ENCODE measurements around the gene URGCP.

DNA sequence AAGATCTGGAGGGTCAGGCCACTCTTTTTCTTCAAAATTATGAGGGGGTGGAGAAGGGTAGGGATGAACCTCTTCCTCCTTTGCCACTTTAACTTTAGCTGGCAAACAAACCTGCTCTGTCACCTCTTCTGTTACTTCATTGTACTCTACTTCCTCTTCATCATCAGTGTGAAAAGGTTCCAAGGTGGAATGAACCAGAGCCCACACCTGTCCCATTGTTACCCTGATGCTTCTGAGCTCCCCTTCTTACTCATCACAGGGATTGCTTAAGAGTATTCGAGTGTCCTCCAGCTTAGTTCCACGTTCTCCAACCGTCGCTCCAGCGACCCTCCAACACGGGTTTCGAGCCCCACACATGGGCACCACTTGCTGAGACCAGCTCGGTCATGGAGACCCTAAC is 42.3 kb downstream of the URGCP start:
- TF ChIP-seq, protein P1, sequence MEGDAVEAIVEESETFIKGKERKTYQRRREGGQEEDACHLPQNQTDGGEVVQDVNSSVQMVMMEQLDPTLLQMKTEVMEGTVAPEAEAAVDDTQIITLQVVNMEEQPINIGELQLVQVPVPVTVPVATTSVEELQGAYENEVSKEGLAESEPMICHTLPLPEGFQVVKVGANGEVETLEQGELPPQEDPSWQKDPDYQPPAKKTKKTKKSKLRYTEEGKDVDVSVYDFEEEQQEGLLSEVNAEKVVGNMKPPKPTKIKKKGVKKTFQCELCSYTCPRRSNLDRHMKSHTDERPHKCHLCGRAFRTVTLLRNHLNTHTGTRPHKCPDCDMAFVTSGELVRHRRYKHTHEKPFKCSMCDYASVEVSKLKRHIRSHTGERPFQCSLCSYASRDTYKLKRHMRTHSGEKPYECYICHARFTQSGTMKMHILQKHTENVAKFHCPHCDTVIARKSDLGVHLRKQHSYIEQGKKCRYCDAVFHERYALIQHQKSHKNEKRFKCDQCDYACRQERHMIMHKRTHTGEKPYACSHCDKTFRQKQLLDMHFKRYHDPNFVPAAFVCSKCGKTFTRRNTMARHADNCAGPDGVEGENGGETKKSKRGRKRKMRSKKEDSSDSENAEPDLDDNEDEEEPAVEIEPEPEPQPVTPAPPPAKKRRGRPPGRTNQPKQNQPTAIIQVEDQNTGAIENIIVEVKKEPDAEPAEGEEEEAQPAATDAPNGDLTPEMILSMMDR (IDR thresholded peaks at IDR 0.05; ENCODE audit: low read depth, low read length), result no peak
- TF ChIP-seq, protein P2, sequence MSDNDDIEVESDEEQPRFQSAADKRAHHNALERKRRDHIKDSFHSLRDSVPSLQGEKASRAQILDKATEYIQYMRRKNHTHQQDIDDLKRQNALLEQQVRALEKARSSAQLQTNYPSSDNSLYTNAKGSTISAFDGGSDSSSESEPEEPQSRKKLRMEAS (IDR thresholded peaks at IDR 0.05; ENCODE audit: low read depth, low read length), result no peak
- TF ChIP-seq POLR2A (IDR thresholded peaks at IDR 0.05; ENCODE audit: extremely low read depth, insufficient read length), result no peak

Data from NB4 (cell line).